ENCODE results near the gene FBLN2.

The FBLN2 gene

GRCh38 chr3:13583251-13584180 lies 34.6 kb downstream of the FBLN2 start:
- no peaks in the 10 kb centered on the region for H3K36me3 ChIP-seq (ENCODE audit: insufficient read depth)
- no peaks in the 10 kb centered on the region for H4K20me1 ChIP-seq (ENCODE audit: insufficient read depth)
- H2AFZ ChIP-seq (ENCODE audit: low read depth): no peak overlapping the region

GRCh38 chr3:13584427-13584891 lies 35.5 kb downstream of the FBLN2 start:
- no peaks in the 10 kb centered on the region for H4K20me1 ChIP-seq (ENCODE audit: insufficient read depth)
- no peak overlapping the region for H3K4me3 ChIP-seq (IDR thresholded peaks at IDR 0.05; ENCODE audit: insufficient read depth, low read depth, low read length)
- no peak for TF ChIP-seq CTCF (conservative IDR thresholded peaks at IDR 0.05; ENCODE audit: low read depth, low read length)
- no peaks in the 10 kb centered on the region for H3K36me3 ChIP-seq (ENCODE audit: insufficient read depth)
- H3K27me3 ChIP-seq (ENCODE audit: insufficient read depth, low read depth): no peaks in the 10 kb centered on the region
- H3K9ac ChIP-seq: no peak overlapping the region
- no peaks in the 10 kb centered on the region for H3K79me2 ChIP-seq (ENCODE audit: insufficient read depth, low read depth)
- H2AFZ ChIP-seq (ENCODE audit: low read depth): no peak overlapping the region
- H3K4me1 ChIP-seq (ENCODE audit: low read depth, poor library complexity, severe bottlenecking): peaks cover 28% of the 10 kb centered on the region
- no peak overlapping the region for H3K4me2 ChIP-seq
- no peak overlapping the region for H3K27ac ChIP-seq

More at GRCh38 chr3:13583251-13584180, 34.6 kb downstream of the FBLN2 start:
- Histone ChIP-seq H3K9ac (no peak overlapping the region), H3K27me3 (ENCODE audit: insufficient read depth, low read depth) (no peaks in the 10 kb centered on the region), H3K27ac (no peak overlapping the region), H3K4me1 (ENCODE audit: low read depth, poor library complexity, severe bottlenecking) (peaks cover 32% of the 10 kb centered on the region), H3K79me2 (ENCODE audit: insufficient read depth, low read depth) (no peaks in the 10 kb centered on the region), H3K4me2 (no peak overlapping the region), H3K4me3 (IDR thresholded peaks at IDR 0.05; ENCODE audit: insufficient read depth, low read depth, low read length) (no peak overlapping the region)
- no peak for TF ChIP-seq CTCF (conservative IDR thresholded peaks at IDR 0.05; ENCODE audit: low read depth, low read length)

- Histone ChIP-seq H3K27ac (no peak overlapping the region), H3K27me3 (ENCODE audit: insufficient read depth, low read depth) (no peaks in the 10 kb centered on the region), H3K36me3 (ENCODE audit: insufficient read depth) (no peaks in the 10 kb centered on the region), H4K20me1 (ENCODE audit: insufficient read depth) (no peaks in the 10 kb centered on the region), H3K9ac (no peak overlapping the region), H3K4me3 (IDR thresholded peaks at IDR 0.05; ENCODE audit: insufficient read depth, low read depth, low read length) (no peak overlapping the region), H3K4me1 (ENCODE audit: low read depth, poor library complexity, severe bottlenecking) (peaks cover 23% of the 10 kb centered on the region), H2AFZ (ENCODE audit: low read depth) (no peak overlapping the region), H3K79me2 (ENCODE audit: insufficient read depth, low read depth) (no peaks in the 10 kb centered on the region), H3K4me2 (no peak overlapping the region)
- TF ChIP-seq CTCF (conservative IDR thresholded peaks at IDR 0.05; ENCODE audit: low read depth, low read length): no peak
These were observed 36.0 kb downstream of the FBLN2 start for GRCh38 chr3:13584901-13585300.

GRCh38 chr3:13587442-13587841 lies 38.5 kb downstream of the FBLN2 start:
- no peaks in the 10 kb centered on the region for H3K4me1 ChIP-seq (ENCODE audit: low read depth, poor library complexity, severe bottlenecking)
- H3K9ac ChIP-seq: no peak overlapping the region
- TF ChIP-seq CTCF (conservative IDR thresholded peaks at IDR 0.05; ENCODE audit: low read depth, low read length): no peak
- H2AFZ ChIP-seq (ENCODE audit: low read depth): no peak overlapping the region
- H3K79me2 ChIP-seq (ENCODE audit: insufficient read depth, low read depth): no peaks in the 10 kb centered on the region
- H4K20me1 ChIP-seq (ENCODE audit: insufficient read depth): no peaks in the 10 kb centered on the region
- H3K27ac ChIP-seq: no peak overlapping the region
- no peak overlapping the region for H3K4me3 ChIP-seq (IDR thresholded peaks at IDR 0.05; ENCODE audit: insufficient read depth, low read depth, low read length)
- H3K36me3 ChIP-seq (ENCODE audit: insufficient read depth): no peaks in the 10 kb centered on the region
- H3K27me3 ChIP-seq (ENCODE audit: insufficient read depth, low read depth): no peaks in the 10 kb centered on the region
- H3K4me2 ChIP-seq: no peak overlapping the region
